Fibroblast of mammary gland (primary cell): Measurements from ENCODE around the gene BBOX1.
"Not testable (repeated sequence)": the region's sequence is repeated elsewhere in the genome, so short reads cannot be mapped to it uniquely, and the experiment has no call there.

ENCODE experiments used
- DNase-seq: peaks from one replicate; pipeline ENCODE4 v3.0.0-alpha.2; 2010; ENCODE audit warnings: low read depth
- H3K4me3 ChIP-seq: 2 replicates; pipeline ENCODE4 v1.5.1; 2011; ENCODE audit warnings: low read depth, mild to moderate bottlenecking, low read length, moderate library complexity; ENCODE audit not compliant: control insufficient read depth
- CTCF ChIP-seq: conservative IDR thresholded peaks from 2 replicates; pipeline ENCODE4 v1.5.1; 2011; ENCODE audit warnings: low read depth, low read length, inconsistent platforms; ENCODE audit not compliant: control insufficient read depth, insufficient read depth

The BBOX1 gene

GRCh38 chr11:27040302-27041115 is at the start of gene BBOX1:
BBOX1 (plus strand) TSS chr11:27040815; CDS start chr11:27055431, 14,616 bp downstream.
- DNase-seq: no peak
- H3K4me3 ChIP-seq: no peak within 1 kb of the TSS
- no peak for TF ChIP-seq CTCF

- H3K4me3 ChIP-seq: no peak overlapping the region
- DNase-seq: peak; percentile 95
- TF ChIP-seq CTCF: no peak
Measured at GRCh38 chr11:26992031-26992541, 48.5 kb upstream of the BBOX1 start.

GRCh38 chr11:26993965-26994457 is 46.6 kb upstream of the BBOX1 start, which contains the start of gene FIBIN:
FIBIN (plus strand) TSS chr11:26994112; CDS start chr11:26994527, 415 bp downstream.
- DNase-seq: peak; percentile 80
- H3K4me3 ChIP-seq: peak within 1 kb of the TSS; percentile 72
- no peak for TF ChIP-seq CTCF

- peak overlapping the region; percentile 72 for H3K4me3 ChIP-seq
- DNase-seq: no peak
- no peak for TF ChIP-seq CTCF
Measured at GRCh38 chr11:26994631-26995095, 46.0 kb upstream of the BBOX1 start.

- TF ChIP-seq CTCF: no peak
- DNase-seq: no peak
- peak overlapping the region; percentile 72 for H3K4me3 ChIP-seq
Measured at GRCh38 chr11:26995701-26996460, 44.7 kb upstream of the BBOX1 start.

GRCh38 chr11:26997378-26997777 is 43.2 kb upstream of the BBOX1 start:
- no peak for DNase-seq
- TF ChIP-seq CTCF: no peak
- H3K4me3 ChIP-seq: no peak overlapping the region

GRCh38 chr11:27001136-27001730 is 39.4 kb upstream of the BBOX1 start:
- not testable (repeated sequence) for DNase-seq, H3K4me3 ChIP-seq
